IMR-90 (cell line): ENCODE data around the gene TMEM181.

Experiments used
- CEBPB ChIP-seq: IDR thresholded peaks from 2 replicates; pipeline ENCODE4 v1.6.1; 2012; ENCODE audit warnings: low read depth, low read length, improper control_type of control experiment
- POLR2A ChIP-seq: IDR thresholded peaks from 2 replicates; pipeline ENCODE4 v1.6.1; 2012; ENCODE audit warnings: mild to moderate bottlenecking, low read depth, low read length
- TF ChIP-seq, protein P1 (sequence below): conservative IDR thresholded peaks from 2 replicates; pipeline ENCODE4 v1.5.1; 2012; ENCODE audit warnings: mild to moderate bottlenecking, low read depth, low read length, improper control_type of control experiment

DNA sequence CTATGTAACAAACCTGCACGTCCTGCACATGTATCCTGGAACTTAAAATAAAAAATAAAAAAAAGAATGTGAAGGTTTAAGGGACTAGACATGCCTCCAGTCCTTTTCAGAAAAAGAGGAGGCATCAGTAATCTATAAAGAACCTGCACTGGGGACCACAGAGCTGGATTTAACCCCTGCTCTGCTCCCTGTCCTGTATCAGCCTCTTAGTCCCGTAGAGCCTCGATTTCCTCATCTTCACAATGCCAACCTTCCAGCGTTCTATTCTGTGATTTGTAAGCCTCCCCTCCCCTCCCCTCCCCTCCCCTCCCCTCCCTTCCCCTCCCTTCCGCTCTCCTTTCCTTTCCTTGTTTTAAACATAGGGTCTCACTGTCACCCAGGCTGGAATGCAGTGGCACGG lies 31.1 kb upstream of the TMEM181 start:
- TF ChIP-seq, protein P1, sequence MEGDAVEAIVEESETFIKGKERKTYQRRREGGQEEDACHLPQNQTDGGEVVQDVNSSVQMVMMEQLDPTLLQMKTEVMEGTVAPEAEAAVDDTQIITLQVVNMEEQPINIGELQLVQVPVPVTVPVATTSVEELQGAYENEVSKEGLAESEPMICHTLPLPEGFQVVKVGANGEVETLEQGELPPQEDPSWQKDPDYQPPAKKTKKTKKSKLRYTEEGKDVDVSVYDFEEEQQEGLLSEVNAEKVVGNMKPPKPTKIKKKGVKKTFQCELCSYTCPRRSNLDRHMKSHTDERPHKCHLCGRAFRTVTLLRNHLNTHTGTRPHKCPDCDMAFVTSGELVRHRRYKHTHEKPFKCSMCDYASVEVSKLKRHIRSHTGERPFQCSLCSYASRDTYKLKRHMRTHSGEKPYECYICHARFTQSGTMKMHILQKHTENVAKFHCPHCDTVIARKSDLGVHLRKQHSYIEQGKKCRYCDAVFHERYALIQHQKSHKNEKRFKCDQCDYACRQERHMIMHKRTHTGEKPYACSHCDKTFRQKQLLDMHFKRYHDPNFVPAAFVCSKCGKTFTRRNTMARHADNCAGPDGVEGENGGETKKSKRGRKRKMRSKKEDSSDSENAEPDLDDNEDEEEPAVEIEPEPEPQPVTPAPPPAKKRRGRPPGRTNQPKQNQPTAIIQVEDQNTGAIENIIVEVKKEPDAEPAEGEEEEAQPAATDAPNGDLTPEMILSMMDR = no peak
- TF ChIP-seq POLR2A = no peak
- no peak for TF ChIP-seq CEBPB
